GM06990 (cell line): ENCODE measurements around the gene CAMK2G.
A peak's percentile ranks its signal among the peaks of the same experiment; 100 is the strongest.

Experiments
- DNase-seq: peaks from one replicate; pipeline ENCODE4 v3.0.0-alpha.2; 2011; ENCODE audit not compliant: insufficient read length; ENCODE audit errors: extremely low read depth
- H3K27me3 ChIP-seq: replicated peaks from 2 replicates; pipeline ENCODE4 v1.6.0; 2011; ENCODE audit warnings: low read length; ENCODE audit not compliant: control insufficient read depth, insufficient read depth
- H3K36me3 ChIP-seq: 2 replicates; pipeline ENCODE4 v1.5.1; 2011; ENCODE audit warnings: low read length; ENCODE audit not compliant: control insufficient read depth, insufficient read depth
- H3K4me3 ChIP-seq: replicated peaks from 2 replicates; pipeline ENCODE4 v1.5.1; 2011; ENCODE audit warnings: low read depth, mild to moderate bottlenecking, control low read depth, low read length
- TF ChIP-seq, protein P1 (sequence below): IDR thresholded peaks from 2 replicates; pipeline ENCODE4 v1.5.1; 2011; ENCODE audit warnings: low read length, control low read depth, mild to moderate bottlenecking, inconsistent platforms; ENCODE audit not compliant: insufficient read depth, poor library complexity, severe bottlenecking

Gene CAMK2G

GRCh38 chr10:73888514-73888913 is 14.2 kb upstream of the CAMK2G start:
- Histone ChIP-seq H3K27me3 (no peaks in the 10 kb centered on the region), H3K36me3 (no peaks in the 10 kb centered on the region), H3K4me3 (no peak overlapping the region)
- TF ChIP-seq, protein P1, sequence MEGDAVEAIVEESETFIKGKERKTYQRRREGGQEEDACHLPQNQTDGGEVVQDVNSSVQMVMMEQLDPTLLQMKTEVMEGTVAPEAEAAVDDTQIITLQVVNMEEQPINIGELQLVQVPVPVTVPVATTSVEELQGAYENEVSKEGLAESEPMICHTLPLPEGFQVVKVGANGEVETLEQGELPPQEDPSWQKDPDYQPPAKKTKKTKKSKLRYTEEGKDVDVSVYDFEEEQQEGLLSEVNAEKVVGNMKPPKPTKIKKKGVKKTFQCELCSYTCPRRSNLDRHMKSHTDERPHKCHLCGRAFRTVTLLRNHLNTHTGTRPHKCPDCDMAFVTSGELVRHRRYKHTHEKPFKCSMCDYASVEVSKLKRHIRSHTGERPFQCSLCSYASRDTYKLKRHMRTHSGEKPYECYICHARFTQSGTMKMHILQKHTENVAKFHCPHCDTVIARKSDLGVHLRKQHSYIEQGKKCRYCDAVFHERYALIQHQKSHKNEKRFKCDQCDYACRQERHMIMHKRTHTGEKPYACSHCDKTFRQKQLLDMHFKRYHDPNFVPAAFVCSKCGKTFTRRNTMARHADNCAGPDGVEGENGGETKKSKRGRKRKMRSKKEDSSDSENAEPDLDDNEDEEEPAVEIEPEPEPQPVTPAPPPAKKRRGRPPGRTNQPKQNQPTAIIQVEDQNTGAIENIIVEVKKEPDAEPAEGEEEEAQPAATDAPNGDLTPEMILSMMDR, result no peak
- DNase-seq, result no peak

- TF ChIP-seq, protein P1, result no peak
- H3K27me3 ChIP-seq, result no peaks in the 10 kb centered on the region
- no peak overlapping the region for H3K4me3 ChIP-seq
- no peaks in the 10 kb centered on the region for H3K36me3 ChIP-seq
- no peak for DNase-seq
Observed at GRCh38 chr10:73887294-73888039, 13.1 kb upstream of the CAMK2G start.

GRCh38 chr10:73886661-73887293 is 12.4 kb upstream of the CAMK2G start:
- Histone ChIP-seq H3K27me3 (no peaks in the 10 kb centered on the region), H3K36me3 (no peaks in the 10 kb centered on the region), H3K4me3 (no peak overlapping the region)
- TF ChIP-seq, protein P1, result no peak
- DNase-seq, result no peak

GRCh38 chr10:73886085-73886529 is 11.8 kb upstream of the CAMK2G start:
- H3K27me3 ChIP-seq, result no peaks in the 10 kb centered on the region
- H3K36me3 ChIP-seq, result no peaks in the 10 kb centered on the region
- TF ChIP-seq, protein P1, result peak; percentile 89
- no peak for DNase-seq
- H3K4me3 ChIP-seq, result no peak overlapping the region

GRCh38 chr10:73884017-73884416 is 9.7 kb upstream of the CAMK2G start:
- DNase-seq, result no peak
- H3K4me3 ChIP-seq, result no peak overlapping the region
- TF ChIP-seq, protein P1, result no peak
- no peaks in the 10 kb centered on the region for H3K27me3 ChIP-seq
- no peaks in the 10 kb centered on the region for H3K36me3 ChIP-seq
